WTC11 (cell line): ENCODE measurements around the gene RNF212. TPM values are rescaled to one million over a fixed set of nuclear protein-coding genes. Genes with fewer than 3 reads are reported as not detected.

Source experiments
- ATAC-seq: fragments of 200-7000 bp; cut with Tn5 transposase; 2 replicates; pipeline ENCODE4 v1.10.0; 2021; ENCODE audit warnings: mild to moderate bottlenecking, moderate library complexity
- CTCF ChIA-PET: fragments of 300-600 bp; sonication (Branson Sonifier 250); formaldehyde crosslinking; loops from one replicate; lab custom pipeline; 2021; ENCODE audit warnings: antibody characterized with exemption; lab: Charles Lee
- POLR2A ChIA-PET: fragments of 350-600 bp; sonication (Branson Sonifier 250); formaldehyde crosslinking; loops from one replicate; lab custom pipeline; 2021; ENCODE audit warnings: antibody characterized with exemption; lab: Charles Lee
- DNase-seq: peaks from one replicate; pipeline ENCODE4 v3.0.0; 2021; ENCODE audit warnings: low spot score
- H3K27ac Mint-ChIP-seq: 2 replicates; pipeline ENCODE4 v1.8.0; 2021; ENCODE audit warnings: mixed read lengths
- H3K27me3 Mint-ChIP-seq: 2 replicates; pipeline ENCODE4 v1.8.0; 2021; ENCODE audit warnings: low read depth, mild to moderate bottlenecking, moderate library complexity, mixed read lengths
- H3K36me3 Mint-ChIP-seq: 2 replicates; pipeline ENCODE4 v1.8.0; 2021; ENCODE audit warnings: mixed read lengths
- H3K4me1 Mint-ChIP-seq: 2 replicates; pipeline ENCODE4 v1.8.0; 2022; ENCODE audit warnings: mixed read lengths
- H3K4me3 Mint-ChIP-seq: 2 replicates; pipeline ENCODE4 v1.8.0; 2021; ENCODE audit warnings: mild to moderate bottlenecking, moderate library complexity, mixed read lengths
- H3K9me3 Mint-ChIP-seq: 2 replicates; pipeline ENCODE4 v1.8.0; 2021; ENCODE audit warnings: mixed read lengths
- AFF4 ChIP-seq: sonication (generic); formaldehyde crosslinking; IDR thresholded peaks from 2 replicates; pipeline ENCODE4 v1.8.1; 2023; ENCODE audit warnings: mild to moderate bottlenecking, missing genetic modification reagents, borderline replicate concordance
- ATF1 ChIP-seq: sonication (generic); formaldehyde crosslinking; IDR thresholded peaks from 2 replicates; pipeline ENCODE4 v1.8.1; 2023; ENCODE audit warnings: mild to moderate bottlenecking, moderate library complexity, missing genetic modification reagents
- ATF2 ChIP-seq: sonication (generic); formaldehyde crosslinking; IDR thresholded peaks from 2 replicates; pipeline ENCODE4 v1.8.1; 2022; ENCODE audit warnings: low read depth, missing genetic modification reagents, borderline replicate concordance
- ELF4 ChIP-seq: sonication (generic); formaldehyde crosslinking; IDR thresholded peaks from 2 replicates; pipeline ENCODE4 v1.8.1; 2022; ENCODE audit warnings: low read depth, mild to moderate bottlenecking, moderate library complexity, missing genetic modification reagents
- FOXP1 ChIP-seq: sonication (generic); formaldehyde crosslinking; IDR thresholded peaks from 2 replicates; pipeline ENCODE4 v1.8.0; 2022; ENCODE audit warnings: missing genetic modification reagents, mild to moderate bottlenecking, moderate library complexity, borderline replicate concordance
- JUN ChIP-seq: sonication (generic); formaldehyde crosslinking; IDR thresholded peaks from 2 replicates; pipeline ENCODE4 v1.8.0; 2023; ENCODE audit warnings: mild to moderate bottlenecking, missing genetic modification reagents
- MXD4 ChIP-seq: fragments of 250-450 bp; sonication (Bioruptor Pico); IDR thresholded peaks from 2 replicates; pipeline ENCODE4 v1.8.0; 2021; ENCODE audit warnings: mild to moderate bottlenecking, moderate library complexity, borderline replicate concordance
- MYBL2 ChIP-seq: sonication (generic); formaldehyde crosslinking; IDR thresholded peaks from 2 replicates; pipeline ENCODE4 v1.8.1; 2023; ENCODE audit warnings: mild to moderate bottlenecking, moderate library complexity, missing genetic modification reagents
- NFE2L1 ChIP-seq: sonication (generic); formaldehyde crosslinking; IDR thresholded peaks from 2 replicates; pipeline ENCODE4 v1.8.1; 2023; ENCODE audit warnings: missing genetic modification reagents
- NR1H2 ChIP-seq: sonication (generic); formaldehyde crosslinking; IDR thresholded peaks from 2 replicates; pipeline ENCODE4 v1.9.0; 2021; ENCODE audit warnings: mild to moderate bottlenecking, moderate library complexity, missing genetic modification reagents
- NR2C2 ChIP-seq: sonication (generic); formaldehyde crosslinking; IDR thresholded peaks from 2 replicates; pipeline ENCODE4 v1.8.0; 2022; ENCODE audit warnings: mild to moderate bottlenecking, missing genetic modification reagents
- OVOL2 ChIP-seq: fragments of 250-450 bp; sonication (Bioruptor Pico); IDR thresholded peaks from 2 replicates; pipeline ENCODE4 v1.9.0; 2021; ENCODE audit warnings: mild to moderate bottlenecking, borderline replicate concordance
- PRDM15 ChIP-seq: sonication (generic); formaldehyde crosslinking; IDR thresholded peaks from 2 replicates; pipeline ENCODE4 v1.8.0; 2022; ENCODE audit warnings: missing genetic modification reagents
- RORB ChIP-seq: fragments of 250-450 bp; sonication (Bioruptor Pico); IDR thresholded peaks from 2 replicates; pipeline ENCODE4 v1.9.0; 2021; ENCODE audit warnings: mild to moderate bottlenecking
- TCF7 ChIP-seq: sonication (generic); formaldehyde crosslinking; IDR thresholded peaks from 2 replicates; pipeline ENCODE4 v1.8.0; 2022; ENCODE audit warnings: mild to moderate bottlenecking, low read depth, missing genetic modification reagents, moderate library complexity
- TEAD4 ChIP-seq: sonication (generic); formaldehyde crosslinking; IDR thresholded peaks from 2 replicates; pipeline ENCODE4 v1.8.0; 2022; ENCODE audit warnings: mild to moderate bottlenecking, missing genetic modification reagents
- ZNF219 ChIP-seq: sonication (generic); formaldehyde crosslinking; IDR thresholded peaks from 2 replicates; pipeline ENCODE4 v1.8.0; 2023; ENCODE audit warnings: missing genetic modification reagents, mild to moderate bottlenecking, borderline replicate concordance
- ZNF423 ChIP-seq: fragments of 250-450 bp; sonication (Bioruptor Pico); IDR thresholded peaks from 2 replicates; pipeline ENCODE4 v2.1.2; 2022; ENCODE audit warnings: mild to moderate bottlenecking, moderate library complexity
- ZNF425 ChIP-seq: fragments of 250-450 bp; sonication (Bioruptor Pico); conservative IDR thresholded peaks from 2 replicates; pipeline ENCODE4 v1.9.0; 2021; ENCODE audit warnings: mild to moderate bottlenecking
- ZNF532 ChIP-seq: fragments of 250-450 bp; sonication (Bioruptor Pico); IDR thresholded peaks from 2 replicates; pipeline ENCODE4 v1.9.0; 2021; ENCODE audit warnings: mild to moderate bottlenecking, borderline replicate concordance
- total RNA-seq: library from RNA; stranded (reverse); gene quantifications from 3 replicates; pipeline ENCODE4 v1.2.3, GENCODE V29; 2021

RNF212 gene
- total RNA-seq, 1 experiment from 2014 or later, result 1.0 TPM

GRCh38 chr4:1086011-1086410 lies 27.4 kb downstream of the RNF212 start (continued):
- TF ChIP-seq ATF2 (CRISPR knock-in tag), result no peak
- no peak for TF ChIP-seq JUN (CRISPR knock-in tag)
- no peak for TF ChIP-seq TEAD4
- TF ChIP-seq ATF1 (CRISPR knock-in tag), result no peak
- no peak for TF ChIP-seq AFF4
- no peak for TF ChIP-seq RORB (CRISPR knock-in tag)
- TF ChIP-seq NR2C2, result no peak
- TF ChIP-seq NR1H2 (CRISPR knock-in tag), result no peak

- Mint-ChIP-seq H3K4me3 (no peak overlapping the region), H3K27ac (no peak overlapping the region), H3K4me1 (no peaks in the 10 kb centered on the region), H3K9me3 (peaks cover 20% of the 10 kb centered on the region), H3K27me3 (peaks cover 19% of the 10 kb centered on the region), H3K36me3 (peaks cover 12% of the 10 kb centered on the region)
- POLR2A ChIA-PET, result no interaction called here
- DNase-seq (no peak), ATAC-seq (no peak)
- CTCF ChIA-PET, result interaction anchor here (0.6 kb wide), 1 partner anchor 620 kb away, joined by 3 read pairs; no protein-coding TSS in a partner anchor
- TF ChIP-seq ZNF532 (CRISPR knock-in tag) (no peak), MYBL2 (CRISPR knock-in tag) (no peak), FOXP1 (no peak), ELF4 (CRISPR knock-in tag) (no peak), ZNF423 (CRISPR knock-in tag) (no peak), PRDM15 (CRISPR knock-in tag) (no peak), ZNF219 (CRISPR knock-in tag) (no peak), MXD4 (CRISPR knock-in tag) (no peak), NFE2L1 (CRISPR knock-in tag) (no peak), TCF7 (no peak), OVOL2 (no peak), ZNF425 (no peak)
Measured at GRCh38 chr4:1085404-1085799, 28.0 kb downstream of the RNF212 start.
